NCI-H82 (cell line): Measurements from ENCODE around the gene NDUFAF8.
"Not testable (repeated sequence)": the region's sequence is repeated elsewhere in the genome, so short reads cannot be mapped to it uniquely, and the experiment has no call there.

Source experiments
- DNase-seq: peaks from one replicate; lab custom pipeline; 2025; lab: John Stamatoyannopoulos, UW

NDUFAF8 gene

DNA sequence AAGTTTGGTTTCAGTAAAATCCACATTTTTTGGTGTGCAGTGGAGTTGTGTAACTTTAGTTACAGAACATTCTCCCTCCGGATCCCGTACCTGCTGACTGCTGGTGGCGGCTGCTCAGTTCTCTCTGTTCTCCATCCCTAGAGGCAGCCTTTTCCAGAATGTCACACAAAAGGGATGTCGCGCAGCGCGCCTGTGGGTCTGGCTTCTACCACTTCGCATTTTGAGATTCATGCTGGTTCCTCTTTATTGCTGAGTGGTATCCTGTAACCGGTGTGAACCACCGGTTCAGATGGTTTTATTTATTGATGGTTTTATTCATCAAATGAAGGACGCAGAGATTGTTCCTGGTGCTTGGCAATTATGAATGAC is 15.4 kb upstream of the NDUFAF8 start:
- no peak for DNase-seq

DNA sequence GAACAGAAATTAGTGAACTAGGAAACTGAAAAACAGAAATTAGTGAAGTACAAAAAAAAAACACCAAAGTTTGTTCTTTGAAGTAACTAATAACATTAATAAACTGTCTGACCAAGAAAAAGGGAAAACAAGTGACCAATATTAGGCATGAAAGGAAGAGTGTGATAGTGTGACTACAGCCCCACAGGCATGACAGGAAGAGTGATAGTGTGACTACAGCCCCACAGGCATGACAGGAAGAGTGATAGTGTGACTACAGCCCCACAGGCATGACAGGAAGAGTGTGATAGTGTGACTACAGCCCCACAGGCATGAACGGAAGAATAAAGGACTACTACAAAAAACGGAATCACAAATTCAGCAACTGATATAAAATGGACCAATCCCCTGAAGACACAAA is 11.5 kb upstream of the NDUFAF8 start:
- not testable (repeated sequence) for DNase-seq

DNA sequence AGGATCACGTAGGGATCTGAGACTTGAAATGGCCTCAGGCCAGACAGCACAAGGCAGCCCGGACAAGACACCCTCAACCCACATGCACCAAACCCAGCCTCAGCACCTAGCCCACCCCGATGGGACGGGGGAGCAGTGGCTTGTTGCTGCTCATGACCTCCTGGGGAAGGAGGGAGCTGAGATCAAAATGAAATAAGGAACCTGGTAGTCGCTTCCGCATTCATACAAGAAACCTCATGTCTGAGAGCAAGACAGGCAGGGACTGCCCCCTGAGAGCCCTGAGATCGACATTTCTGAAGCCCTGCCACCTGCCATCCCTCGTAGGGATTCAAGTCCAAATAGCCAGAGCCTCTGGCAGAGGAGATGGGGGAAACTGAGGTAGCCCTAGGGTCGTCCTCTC is 10.7 kb upstream of the NDUFAF8 start:
- DNase-seq: no peak

DNA sequence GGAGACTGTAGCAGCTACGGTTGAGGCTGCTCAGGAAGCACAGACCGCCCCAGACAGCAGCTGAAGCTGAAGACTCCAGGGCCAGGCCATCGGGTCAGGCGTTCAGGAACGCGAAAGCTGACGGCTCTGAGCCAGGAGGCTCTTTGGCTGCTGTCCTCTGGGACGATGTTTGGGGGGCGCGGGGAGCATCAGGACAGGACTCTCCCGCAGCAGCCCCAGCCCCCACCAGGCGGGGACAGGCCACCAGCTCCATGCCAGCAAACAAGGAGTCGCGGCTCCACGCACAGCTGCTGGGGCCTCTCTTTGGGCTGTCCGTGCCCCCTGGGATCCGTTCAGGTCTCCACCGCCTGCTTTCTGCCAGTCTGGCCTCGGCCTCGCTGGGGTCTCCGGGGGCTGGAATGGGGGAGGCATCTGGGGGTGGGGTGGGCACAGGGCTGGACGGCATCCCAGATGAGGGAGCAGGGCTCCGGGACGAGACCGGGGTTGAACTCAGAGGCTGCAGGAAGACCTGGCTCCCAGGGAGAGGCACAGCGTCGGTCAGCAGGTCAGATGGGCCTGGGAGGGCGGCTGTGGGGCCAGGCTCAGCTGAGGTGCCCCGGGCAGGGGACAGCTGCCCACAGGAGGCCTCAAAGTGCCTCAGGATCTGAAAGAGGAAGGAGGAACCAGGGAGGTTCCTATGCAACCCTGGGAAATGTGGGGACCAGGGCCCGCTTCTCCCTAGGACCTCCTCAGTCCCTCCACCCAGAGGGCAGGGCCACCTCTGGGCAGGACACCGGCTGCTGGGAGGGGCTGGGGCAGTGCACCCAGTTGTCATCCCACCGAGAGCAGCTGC is 10.1 kb upstream of the NDUFAF8 start:
- no peak for DNase-seq

DNA sequence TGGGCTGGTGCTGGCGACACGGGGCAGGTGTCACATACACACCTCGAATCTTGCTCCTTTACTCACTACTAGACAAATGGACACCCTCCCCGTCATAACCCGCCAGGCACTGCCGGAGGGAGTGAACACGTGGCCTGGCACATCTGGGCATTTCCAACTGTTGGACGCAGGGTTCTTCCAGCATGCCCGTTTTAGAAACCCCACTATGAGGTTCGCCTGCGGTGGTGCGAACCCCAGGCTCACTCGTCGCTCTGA is 9.5 kb upstream of the NDUFAF8 start:
- no peak for DNase-seq

DNA sequence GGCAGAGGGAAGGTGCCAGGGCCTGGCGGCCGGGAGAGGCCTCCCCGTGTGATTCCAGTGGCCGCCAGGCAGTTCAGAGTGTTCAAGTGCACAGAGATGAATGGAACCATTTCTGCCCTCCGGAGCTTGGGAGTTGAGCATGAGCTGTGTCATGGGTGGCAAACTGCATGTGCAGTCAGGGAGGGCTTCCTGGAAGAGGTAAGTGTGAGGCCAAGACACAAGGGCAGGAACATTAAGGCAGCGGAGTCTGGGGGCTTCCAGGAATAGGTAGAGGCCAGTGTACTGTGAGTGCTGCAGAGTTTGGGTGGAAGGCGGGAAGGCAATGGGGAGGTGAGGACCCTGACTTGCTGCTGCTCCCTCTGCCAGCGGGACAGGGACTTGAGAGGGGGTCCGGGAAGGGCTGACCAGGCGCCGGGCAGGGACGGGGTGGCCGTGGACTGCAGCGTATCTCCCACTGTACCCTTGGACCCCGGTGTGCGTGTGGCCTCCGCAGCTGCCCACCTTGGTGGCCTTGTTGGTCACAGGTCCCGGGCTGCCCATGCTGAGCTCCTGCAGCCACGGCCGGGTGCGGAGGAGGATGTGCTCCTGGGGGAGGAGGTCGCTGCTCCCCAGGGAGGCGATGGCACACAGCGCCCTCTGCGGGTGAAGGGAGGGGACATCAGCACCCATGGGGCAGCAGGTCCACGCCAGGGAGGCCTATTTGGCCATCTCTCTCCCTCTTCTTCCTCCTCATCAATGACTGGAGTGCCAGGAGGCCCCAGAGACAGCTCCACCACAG is 8.9 kb upstream of the NDUFAF8 start:
- DNase-seq: peak; percentile 53

DNA sequence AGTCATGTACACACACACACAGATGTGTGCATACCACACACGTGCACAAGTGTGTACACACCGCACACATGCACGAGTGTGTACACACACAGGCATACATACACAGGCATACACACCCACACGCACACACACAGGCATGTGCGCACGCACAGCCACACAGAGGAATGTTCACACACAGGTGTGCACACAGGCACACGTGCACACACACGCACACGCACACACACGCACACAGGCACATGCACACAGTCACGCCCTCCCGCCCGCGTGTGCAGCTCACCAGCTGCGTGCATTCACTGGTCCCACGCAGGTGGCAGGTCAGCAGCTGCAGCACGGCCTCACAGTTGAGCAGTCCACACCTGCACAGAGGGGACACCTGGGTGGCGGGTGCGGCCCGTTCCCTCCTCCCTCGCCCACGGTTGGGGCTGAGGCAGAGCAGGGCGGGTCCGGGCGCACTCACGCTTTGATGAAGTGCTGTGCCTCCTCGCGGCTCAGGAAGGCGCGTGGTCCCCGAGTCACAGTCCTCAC is 7.9 kb upstream of the NDUFAF8 start:
- DNase-seq: no peak

DNA sequence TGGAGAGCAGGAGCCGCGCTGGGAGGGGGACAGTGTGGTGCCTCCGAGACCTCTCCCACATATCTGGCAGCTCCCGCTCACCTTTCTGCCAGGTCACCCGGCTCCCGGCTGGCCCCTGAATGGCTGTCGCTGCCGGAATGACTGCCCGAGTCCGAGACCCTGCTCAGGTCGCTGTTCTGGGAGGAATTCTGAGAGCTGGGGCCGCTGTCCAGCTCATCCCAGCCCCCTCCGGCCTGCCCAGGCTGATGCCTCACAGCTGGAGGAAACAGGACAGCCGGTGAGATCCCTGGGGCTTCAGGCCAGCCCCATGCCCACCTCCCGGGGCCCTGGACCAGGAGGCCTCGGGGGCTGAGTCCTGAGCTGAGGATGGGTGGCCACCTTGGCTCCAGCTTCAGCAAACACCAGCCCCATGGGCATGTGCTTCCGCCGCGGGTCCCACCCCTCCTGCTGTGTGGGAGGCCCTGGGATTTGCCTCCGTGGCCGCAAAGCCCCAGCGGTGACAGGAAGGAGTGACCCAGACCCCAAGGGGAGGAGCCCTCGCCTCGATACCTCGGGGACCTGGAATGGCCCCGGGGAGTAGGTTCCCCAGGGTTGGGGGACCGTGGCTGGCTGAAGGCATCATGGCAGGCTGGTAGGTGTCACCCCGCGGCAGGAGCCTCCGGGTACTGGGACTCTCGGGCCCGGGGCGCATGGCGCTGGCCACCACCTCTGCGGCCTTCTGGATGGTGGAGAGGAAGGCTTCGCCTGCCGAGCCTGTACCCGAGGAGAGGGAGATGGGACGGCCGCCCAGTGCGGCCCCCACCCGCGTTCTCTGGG is 7.1 kb upstream of the NDUFAF8 start:
- no peak for DNase-seq

DNA sequence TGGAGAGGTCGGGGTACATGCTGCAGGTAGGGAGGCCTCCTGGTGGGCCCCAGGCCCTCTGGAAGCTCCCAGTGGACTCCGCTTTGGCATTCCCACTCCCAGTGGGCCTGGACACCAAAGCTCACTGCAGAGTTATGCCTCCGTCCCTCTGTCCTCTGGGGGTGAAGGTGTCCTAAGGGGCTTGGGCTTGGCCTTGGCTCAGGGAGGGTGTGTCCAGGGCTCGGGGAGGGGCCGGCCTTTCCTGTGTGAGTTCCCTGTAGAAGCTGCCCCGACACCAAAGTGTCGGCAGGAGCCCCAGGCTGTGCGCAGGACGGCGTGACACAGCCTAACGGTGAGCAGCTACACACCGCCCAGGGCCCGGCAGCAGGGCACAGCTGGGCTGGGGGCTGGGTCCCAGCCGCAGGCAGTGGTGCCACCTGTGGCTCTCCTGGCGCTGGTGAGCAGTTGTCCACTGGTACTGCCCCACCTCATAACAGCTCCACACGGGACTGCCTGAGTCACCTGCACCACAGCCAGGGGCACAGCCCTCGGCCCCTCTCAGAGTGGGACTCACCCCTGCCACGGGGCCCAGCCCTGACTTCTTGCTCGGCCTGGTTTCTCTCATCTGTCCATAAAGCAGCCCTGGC is 6.4 kb upstream of the NDUFAF8 start:
- no peak for DNase-seq

DNA sequence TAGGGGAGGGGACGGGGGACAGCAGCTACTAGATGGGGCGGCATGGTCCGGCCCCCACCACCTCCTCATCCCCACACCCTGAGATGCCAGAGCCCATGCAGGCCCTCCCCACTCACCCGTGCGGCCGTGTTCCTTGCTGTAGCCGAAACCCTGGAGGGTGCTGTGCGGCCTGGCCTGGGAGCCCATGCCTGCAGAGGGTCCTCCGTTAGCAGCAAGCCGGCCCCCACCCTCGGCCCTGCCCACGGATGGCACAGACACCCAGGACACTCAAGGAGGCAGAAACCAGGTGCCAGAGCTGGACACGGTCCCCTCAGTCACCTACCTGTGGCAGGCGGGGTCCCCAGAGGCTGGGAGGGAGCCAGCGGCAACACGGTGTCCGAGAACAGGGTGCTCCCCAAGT is 5.8 kb upstream of the NDUFAF8 start:
- DNase-seq: no peak

DNA sequence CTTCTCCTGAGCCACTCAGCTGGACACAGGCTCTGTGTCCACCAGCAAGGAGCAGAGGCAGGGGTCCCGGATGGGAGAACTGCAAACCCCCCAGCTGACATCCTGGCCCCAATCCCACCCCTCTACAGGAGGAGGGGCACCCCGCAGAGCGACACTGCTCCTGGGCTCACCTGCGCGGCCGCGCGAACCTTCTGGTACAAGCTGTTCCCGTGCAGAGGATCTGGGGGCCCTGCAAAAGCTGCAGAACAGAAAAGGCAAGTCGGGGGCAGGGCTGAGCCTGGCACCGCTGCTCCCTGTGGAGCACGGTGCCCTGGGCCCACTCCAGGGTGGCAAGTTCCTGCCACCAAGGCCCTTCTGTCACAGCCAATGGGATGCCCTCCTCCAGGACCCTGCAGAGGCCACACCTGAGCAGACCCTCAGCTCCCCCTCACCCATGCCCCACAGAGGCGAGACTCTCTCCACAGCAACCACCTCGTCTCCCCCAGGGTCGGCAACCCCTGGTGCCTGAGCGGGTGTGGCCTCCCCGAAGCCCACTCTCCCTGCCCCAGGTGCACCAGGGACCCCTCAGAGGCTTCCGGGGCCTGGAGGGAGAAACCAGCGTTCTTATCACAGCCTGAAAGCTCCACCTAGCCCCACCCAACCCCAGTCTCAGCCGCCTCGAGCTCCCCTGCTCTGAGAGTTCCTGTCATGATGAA is 5.2 kb upstream of the NDUFAF8 start:
- DNase-seq: no peak

DNA sequence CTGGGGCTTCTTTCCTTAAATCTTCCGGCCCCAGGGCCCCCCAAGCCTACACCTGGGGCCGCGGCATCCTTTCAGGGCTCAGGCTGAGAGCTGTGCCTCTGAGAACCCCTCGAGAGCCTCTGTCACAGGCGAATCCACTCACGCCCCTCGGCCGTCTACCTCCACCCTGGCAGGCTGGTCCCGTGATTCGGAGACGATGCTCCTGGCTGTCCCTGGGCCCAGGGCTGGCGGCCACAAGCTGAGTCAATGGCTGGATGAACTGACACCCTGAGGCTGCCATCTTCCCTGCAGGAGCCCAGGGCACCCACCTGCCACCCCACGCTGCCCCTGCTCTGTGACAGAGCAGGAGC is 4.6 kb upstream of the NDUFAF8 start:
- DNase-seq: no peak

DNA sequence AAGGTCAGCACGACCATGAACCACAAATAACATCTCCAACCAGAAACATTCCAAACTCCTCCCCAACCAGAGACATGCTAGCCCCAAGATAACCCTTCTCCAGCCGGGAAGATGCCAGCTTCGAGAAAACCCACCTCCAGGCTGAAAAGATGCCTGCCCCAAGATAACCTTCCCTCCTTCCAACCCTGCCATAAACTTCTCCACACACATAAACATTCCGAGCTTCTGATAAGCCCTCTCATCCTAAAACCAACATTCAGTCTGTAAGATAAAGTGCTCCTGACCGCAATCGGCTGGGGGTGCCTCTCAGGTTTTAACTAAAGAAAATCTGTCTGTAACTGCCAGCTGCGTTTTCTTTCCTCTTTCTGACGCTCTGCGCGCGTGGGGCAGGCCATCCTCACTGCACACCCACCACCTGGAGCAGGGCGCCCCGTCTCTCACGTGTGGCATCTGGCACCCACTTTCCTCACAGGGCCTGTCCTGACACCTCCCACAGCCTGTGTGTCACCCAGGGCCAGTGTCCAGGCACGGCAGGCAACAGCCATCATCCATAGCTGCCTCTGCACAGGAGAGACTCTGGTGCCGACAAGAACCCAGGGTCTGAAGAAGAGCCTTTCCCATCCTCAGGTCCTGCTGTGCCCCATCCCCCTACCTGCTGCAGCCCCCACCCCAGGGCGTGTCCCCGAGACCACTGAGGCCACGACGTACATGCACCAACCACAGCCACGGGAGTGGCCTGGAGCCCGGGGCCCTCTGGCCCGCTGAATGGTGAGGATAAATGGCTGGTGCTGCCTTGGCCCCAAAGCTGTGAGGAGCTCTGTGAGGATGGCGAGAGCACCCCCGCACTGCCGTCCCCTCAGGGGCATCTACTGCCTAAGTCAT is 3.9 kb upstream of the NDUFAF8 start:
- DNase-seq: no peak

DNA sequence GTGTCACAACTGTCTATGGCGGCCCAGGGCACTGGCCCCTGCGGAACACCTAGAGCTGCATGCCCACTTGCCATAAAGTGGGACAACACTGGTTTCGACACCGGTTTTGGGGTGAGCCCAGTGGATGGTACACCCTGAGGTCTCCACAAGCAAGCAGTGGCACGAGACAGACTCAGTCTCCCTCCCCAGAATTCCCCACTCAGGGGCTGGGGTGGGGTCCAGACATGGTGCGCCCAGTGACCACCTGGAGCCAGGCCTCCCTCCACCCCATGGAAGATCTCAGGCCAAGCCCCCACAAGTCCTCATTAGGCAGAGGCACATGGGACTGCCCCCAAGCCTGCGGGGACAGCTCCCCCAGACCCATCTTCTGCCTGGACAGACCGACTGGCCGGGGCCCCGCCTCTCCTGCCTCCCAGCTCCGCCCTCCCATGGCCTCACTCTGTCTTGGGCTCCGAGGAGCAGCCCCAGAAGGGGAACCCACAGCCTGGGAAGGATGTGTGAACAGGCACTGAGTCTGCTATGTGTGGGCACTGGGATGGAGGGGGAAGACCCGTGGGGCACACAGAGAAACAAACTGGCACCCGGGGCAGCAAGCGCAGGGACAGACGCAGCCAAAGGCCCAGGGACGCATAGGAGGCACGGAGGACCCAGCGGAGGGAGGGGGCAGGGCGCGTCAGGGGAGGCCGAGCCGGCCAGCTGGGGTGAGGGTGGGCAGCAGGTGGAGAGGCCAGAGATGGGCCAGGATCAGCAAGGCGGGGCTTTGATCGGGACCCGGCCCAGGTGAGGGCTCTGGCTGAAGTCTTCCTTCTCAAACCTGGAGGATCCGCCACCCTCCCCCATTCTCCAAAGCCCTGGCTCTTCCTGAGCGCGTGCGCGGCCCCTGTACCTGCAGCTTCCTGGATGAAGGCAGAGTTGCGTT is 3.0 kb upstream of the NDUFAF8 start:
- DNase-seq: no peak

DNA sequence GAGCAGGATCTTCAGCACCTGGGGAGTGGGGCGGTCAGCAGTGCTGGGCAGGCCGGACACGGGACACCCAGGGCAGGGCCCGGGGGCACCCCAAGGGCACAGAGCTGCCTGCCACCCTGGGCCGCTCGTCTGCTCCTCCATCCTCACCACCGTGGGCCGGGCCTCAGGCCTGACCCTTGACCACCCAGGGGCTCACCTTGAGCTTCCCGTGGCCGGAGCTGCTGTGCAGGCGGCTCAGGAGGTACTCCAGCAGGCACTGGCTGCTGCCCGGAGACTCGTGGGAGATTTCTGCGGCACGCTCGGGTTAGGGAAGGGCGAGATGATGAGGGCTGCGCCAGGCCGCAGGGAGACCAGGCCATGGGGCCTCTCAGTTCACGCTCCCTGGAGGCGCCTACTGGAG is 2.3 kb upstream of the NDUFAF8 start:
- DNase-seq: no peak

DNA sequence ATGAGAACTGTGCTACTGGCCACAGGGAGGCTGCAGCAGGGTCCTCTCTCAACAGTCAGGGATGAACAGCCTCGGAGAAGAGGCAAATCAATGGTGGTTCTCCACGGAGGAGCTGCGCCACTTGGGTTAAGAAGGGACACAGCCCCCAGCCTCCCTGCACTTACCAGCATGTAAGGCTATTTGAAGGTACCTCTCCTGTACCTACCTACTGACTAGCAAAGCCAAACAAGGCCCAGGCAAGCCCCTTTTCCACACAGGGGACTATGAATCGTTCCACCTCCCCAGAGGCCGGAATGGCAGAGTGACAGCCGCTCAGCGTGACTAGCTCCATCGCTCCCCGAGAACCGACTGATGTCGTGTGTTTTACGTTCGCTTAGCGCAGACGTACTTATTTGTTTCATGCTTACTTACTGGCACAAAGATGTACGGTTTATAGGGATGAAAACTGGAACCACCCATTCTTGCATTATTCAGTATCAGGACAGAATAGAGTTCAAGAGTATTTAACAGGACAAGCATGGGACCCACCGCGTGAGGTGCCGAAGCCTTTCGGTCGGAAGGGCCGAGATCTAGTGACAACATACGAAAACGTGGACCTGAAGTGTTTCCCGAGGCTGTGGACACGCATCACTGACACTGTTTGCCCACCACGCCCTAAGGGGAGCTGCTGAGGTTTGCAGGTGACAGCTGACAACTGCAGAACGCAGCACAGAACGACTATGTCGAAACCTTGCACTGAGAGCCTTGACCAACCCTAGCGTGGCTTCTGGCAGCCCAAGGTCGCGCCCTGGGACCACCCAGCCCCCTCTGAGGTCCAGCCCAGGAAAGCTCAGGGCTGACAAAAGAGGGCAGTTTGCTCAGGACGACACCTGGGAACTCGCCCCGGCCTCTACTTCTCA is 1.3 kb upstream of the NDUFAF8 start:
- no peak for DNase-seq

DNA sequence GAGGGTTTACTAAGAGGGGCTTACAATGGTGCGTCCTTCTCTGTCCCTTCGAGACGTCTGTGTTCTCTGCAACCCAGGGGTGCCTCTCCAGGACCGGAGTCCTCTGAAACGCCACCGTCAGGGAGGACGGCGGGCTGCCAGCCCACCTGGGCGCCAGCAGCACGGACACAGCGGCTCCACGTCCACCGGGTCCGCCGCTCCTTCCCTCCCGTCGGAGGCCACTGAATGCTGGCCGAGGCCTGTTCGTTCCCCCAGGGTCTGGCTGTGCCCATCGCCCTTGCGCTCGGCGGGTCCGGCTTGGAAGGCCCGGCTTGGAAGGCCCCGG is 666 bp upstream of the NDUFAF8 start:
- DNase-seq: no peak

DNA sequence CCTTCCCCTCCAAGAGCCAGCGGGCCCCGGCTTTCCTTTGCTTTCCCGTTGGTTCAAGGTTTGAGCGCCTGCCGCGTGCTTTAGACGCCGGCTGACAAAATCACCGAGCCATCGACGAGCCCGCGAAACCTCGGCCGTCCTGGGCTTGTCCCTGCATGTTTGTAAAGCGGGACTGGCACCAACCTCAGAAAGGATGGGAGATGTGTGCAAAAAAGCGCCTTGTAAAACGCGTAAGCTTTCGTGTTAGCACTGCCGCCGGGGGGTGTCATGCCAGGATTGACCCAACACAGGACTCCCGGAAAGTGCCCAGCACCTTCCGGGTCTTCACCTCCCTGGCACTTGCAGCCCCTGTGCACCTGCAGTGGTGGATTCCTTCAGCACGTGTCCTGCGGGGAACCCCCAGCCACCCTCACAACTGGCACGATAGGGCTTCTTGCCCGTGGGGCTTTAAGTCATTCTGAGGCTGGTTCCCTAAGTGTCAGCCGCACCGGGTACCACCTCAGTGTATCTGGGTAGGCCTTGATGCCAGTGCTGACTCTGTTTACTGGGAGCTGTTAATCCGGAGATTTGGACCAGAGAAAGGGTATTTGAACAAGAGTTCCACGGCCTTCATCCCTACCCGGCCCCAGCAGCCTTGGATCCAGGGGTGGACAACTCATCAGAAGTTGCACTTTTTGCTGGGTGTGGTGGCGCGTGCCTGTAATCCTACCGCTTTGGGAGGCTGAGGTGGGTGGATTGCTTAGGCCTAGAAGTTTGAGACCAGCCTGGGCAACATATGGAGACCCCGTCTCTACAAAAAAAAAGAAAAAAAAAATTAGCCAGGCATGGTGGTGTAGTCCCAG is 817 bp downstream of the NDUFAF8 start:
- DNase-seq: peak; percentile 38
